HG02938 (cell line): Measurements from ENCODE around the gene MRPL54.
"Not testable (repeated sequence)": the region's sequence is repeated elsewhere in the genome, so short reads cannot be mapped to it uniquely, and the experiment has no call there.

Source experiments
- ATAC-seq: cut with Tn5 transposase; IDR thresholded peaks from one replicate; pipeline ENCODE4 v1.9.1; 2021; ENCODE audit warnings: mild to moderate bottlenecking, moderate library complexity; ENCODE audit not compliant: unreplicated experiment

MRPL54 gene

DNA sequence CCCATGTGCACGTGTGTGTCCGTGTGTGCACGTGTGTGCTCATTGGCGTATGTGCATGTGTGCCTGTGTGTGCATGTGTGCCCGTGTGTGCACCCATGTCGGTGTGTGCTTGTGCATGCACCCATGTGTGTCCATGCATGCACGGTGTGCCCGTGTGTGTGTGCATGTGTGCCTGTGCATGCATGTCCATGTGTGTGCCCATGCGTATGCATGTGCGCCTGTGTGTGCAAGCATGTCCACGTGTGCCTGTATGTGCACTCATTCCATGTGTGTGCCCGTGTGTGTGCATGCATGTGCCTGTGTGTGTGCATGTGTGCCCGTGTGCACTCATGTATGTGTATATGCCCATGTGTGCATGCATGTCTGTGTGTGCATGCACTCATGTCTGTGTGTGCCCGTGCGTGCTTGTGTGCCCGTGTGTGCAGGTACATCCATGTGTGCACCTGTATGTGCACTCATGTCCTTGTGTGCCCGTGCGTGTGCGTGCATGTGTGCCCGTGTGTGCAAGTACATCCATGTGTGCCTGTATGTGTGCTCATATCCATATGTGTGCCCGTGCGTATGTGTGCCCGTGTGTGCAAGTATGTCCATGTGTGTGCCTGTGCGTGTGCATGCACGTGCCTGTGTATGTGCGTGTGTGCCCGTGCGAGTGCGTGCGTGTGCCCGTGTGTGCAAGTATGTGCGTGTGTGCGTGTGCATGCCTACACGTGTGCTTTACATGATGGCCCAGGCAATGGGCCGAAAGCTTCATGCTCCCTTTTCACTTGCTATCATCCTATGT is 45.3 kb downstream of the MRPL54 start:
- no peak for ATAC-seq

- ATAC-seq = no peak
These were observed 46.1 kb downstream of the MRPL54 start for GRCh38 chr19:3808420-3809143.

GRCh38 chr19:3809881-3810707 is 47.6 kb downstream of the MRPL54 start:
- no peak for ATAC-seq

DNA sequence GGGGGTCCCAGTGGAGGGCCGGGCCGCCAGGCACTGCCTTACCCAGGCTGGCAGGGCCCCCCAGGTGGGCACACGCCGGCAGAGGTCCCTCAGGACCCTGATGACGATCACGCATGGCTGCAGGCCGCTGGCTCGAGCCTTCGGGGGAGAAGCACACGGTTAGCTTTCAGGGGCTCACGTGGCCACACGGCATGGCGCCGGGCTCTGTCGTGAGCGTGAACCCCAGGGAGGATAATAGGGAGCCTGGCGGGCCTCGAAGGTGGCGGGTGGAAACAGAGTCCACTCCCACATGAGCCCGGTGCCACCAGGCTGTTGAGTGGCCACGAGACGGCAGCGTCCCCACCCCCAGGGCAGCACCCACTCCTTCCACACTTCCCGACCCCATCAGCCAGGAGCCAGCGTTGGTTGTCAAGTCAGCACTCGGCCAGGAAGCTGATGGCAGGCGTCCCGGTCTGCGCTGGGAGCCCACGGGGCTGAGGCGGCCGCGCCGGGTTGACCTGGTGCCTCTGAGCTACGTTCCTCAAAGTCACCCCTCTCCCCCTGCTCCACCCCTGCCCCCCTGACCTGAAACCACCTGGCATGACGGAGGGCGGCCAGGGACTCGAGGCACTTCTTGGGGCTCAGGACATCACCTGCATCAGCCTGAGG is 48.4 kb downstream of the MRPL54 start:
- no peak for ATAC-seq

DNA sequence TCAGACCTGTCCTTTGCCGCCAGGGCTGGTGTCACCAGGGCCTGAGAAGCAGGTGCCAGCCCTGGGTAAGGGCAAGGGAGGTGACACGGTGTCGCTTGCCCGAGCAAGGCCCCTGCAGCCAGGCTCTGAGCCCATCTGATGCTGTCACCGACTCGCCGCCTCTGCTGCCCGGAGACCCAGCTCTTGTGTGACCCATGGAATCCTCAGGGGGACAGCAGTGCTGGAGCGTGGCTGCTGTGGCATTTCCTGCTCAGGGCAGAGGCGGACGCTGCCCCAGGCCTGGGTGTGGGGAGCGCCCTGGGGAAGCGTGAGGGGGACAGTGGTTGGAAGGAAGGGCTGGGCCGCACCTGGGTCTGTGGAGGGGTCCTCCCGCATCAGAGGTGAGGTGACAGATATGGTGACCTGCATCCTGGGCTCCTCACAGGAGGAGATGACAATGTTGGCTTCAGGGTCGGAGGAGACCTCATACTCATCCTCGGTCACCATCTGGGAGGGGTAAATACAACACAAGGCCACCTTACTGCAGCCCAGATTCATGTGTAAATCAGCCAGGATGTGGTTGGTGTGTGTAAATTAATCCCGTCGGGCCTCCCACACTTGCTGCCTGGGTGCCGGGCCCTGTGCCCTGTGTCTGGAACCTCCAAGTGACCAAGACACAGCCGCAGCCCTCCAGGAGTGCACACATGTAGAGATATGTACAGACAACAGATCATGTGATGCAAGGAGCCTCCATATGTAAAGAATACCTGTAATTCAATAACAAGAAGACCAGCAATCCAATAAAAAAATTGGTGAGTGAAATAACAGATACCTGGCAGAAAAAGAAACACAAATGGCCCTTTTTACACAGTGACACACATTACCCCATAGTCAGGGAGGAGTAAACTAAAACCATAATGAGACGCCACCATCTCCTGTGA is 51.3 kb downstream of the MRPL54 start:
- no peak for ATAC-seq

- ATAC-seq = no peak
These were observed 52.2 kb downstream of the MRPL54 start for GRCh38 chr19:3814648-3815047.

- ATAC-seq = not testable (repeated sequence)
These were observed 53.7 kb downstream of the MRPL54 start for GRCh38 chr19:3816148-3816547.

GRCh38 chr19:3816566-3817218 is 54.2 kb downstream of the MRPL54 start:
- no peak for ATAC-seq
